Measurements from ENCODE around the gene D2HGDH.

DNA sequence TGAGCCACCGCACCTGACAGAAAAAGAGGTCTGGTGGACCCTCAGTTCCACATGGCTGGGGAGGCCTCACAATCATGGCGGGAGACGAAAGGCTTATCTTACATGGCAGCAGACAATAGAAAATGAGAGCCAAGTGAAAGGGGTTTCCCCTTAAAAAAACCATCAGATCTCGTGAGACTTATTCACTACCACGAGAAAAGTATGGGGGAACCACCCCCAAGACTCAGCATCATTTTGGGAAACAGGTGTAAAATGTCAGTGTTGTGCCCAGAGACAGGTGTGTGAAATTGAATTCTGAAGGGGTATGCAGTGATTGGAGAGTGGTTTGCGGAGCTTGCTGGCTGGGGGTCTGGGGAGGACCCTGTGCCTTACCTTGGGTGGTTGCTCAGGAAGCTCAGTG is 4.6 kb upstream of the D2HGDH start:
- TF ChIP-seq, protein P1, sequence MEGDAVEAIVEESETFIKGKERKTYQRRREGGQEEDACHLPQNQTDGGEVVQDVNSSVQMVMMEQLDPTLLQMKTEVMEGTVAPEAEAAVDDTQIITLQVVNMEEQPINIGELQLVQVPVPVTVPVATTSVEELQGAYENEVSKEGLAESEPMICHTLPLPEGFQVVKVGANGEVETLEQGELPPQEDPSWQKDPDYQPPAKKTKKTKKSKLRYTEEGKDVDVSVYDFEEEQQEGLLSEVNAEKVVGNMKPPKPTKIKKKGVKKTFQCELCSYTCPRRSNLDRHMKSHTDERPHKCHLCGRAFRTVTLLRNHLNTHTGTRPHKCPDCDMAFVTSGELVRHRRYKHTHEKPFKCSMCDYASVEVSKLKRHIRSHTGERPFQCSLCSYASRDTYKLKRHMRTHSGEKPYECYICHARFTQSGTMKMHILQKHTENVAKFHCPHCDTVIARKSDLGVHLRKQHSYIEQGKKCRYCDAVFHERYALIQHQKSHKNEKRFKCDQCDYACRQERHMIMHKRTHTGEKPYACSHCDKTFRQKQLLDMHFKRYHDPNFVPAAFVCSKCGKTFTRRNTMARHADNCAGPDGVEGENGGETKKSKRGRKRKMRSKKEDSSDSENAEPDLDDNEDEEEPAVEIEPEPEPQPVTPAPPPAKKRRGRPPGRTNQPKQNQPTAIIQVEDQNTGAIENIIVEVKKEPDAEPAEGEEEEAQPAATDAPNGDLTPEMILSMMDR (IDR thresholded peaks at IDR 0.05; ENCODE audit: low read depth, low read length, poor library complexity, severe bottlenecking) = no peak
- TF ChIP-seq EZH2phosphoT487 (IDR thresholded peaks at IDR 0.05; ENCODE audit: borderline replicate concordance, low read length) = no peak

Measured in DOHH2 (cell line).